WERI-Rb-1 (cell line): Measurements from ENCODE around the gene POU6F2.

Experiments
- DNase-seq: peaks from one replicate; pipeline ENCODE4 v3.0.0-alpha.2; 2020
- H3K27ac ChIP-seq: fragments of 250-450 bp; sonication (Bioruptor Pico); 2 replicates; pipeline ENCODE4 v1.5.1; 2020; ENCODE audit warnings: mild to moderate bottlenecking, moderate library complexity
- H3K27me3 ChIP-seq: fragments of 250-450 bp; sonication (Bioruptor Pico); 2 replicates; pipeline ENCODE4 v1.5.1; 2021; ENCODE audit warnings: mild to moderate bottlenecking, low read depth, moderate library complexity; ENCODE audit not compliant: insufficient read depth, severe bottlenecking
- H3K36me3 ChIP-seq: fragments of 250-450 bp; sonication (Bioruptor Pico); 2 replicates; pipeline ENCODE4 v1.5.1; 2020; ENCODE audit warnings: mild to moderate bottlenecking, moderate library complexity
- H3K4me3 ChIP-seq: 2 replicates; pipeline ENCODE4 v1.5.1; 2011; ENCODE audit warnings: low read depth, mild to moderate bottlenecking, control low read depth, low read length
- H3K9me3 ChIP-seq: fragments of 250-450 bp; sonication (Bioruptor Pico); 2 replicates; pipeline ENCODE4 v1.5.1; 2021; ENCODE audit warnings: mild to moderate bottlenecking, moderate library complexity; ENCODE audit not compliant: severe bottlenecking
- CTCF ChIP-seq: IDR thresholded peaks from 2 replicates; pipeline ENCODE4 v1.5.1; 2011; ENCODE audit warnings: low read depth, mild to moderate bottlenecking, control low read depth, inconsistent platforms, low read length

POU6F2 gene

GRCh38 chr7:39342763-39343162 lies 365.1 kb downstream of the POU6F2 start:
- Histone ChIP-seq H3K9me3 (no peaks in the 10 kb centered on the region), H3K27ac (no peak overlapping the region), H3K4me3 (no peak overlapping the region), H3K36me3 (no peaks in the 10 kb centered on the region), H3K27me3 (no peaks in the 10 kb centered on the region)
- no peak for TF ChIP-seq CTCF
- no peak for DNase-seq

- Histone ChIP-seq H3K36me3 (no peaks in the 10 kb centered on the region), H3K27me3 (no peaks in the 10 kb centered on the region)
Observed at GRCh38 chr7:39349452-39350123, 371.9 kb downstream of the POU6F2 start.

GRCh38 chr7:39353615-39354376 lies 376.1 kb downstream of the POU6F2 start:
- Histone ChIP-seq H3K27ac (peak overlapping the region; percentile 45), H3K9me3 (no peaks in the 10 kb centered on the region), H3K27me3 (no peaks in the 10 kb centered on the region), H3K4me3 (peak overlapping the region; percentile 24), H3K36me3 (no peaks in the 10 kb centered on the region)
- peak; percentile 82 for DNase-seq
- no peak for TF ChIP-seq CTCF

More at GRCh38 chr7:39349452-39350123, 371.9 kb downstream of the POU6F2 start:
- Histone ChIP-seq H3K4me3 (no peak overlapping the region), H3K27ac (no peak overlapping the region), H3K9me3 (no peaks in the 10 kb centered on the region)
- DNase-seq, result no peak
- TF ChIP-seq CTCF, result no peak

- no peak overlapping the region for H3K27ac ChIP-seq
- no peaks in the 10 kb centered on the region for H3K36me3 ChIP-seq
- TF ChIP-seq CTCF, result no peak
- H3K9me3 ChIP-seq, result no peaks in the 10 kb centered on the region
- DNase-seq, result no peak
- H3K27me3 ChIP-seq, result no peaks in the 10 kb centered on the region
- H3K4me3 ChIP-seq, result no peak overlapping the region
Observed at GRCh38 chr7:39355664-39356063, 378.0 kb downstream of the POU6F2 start.

GRCh38 chr7:39356172-39356925 lies 378.6 kb downstream of the POU6F2 start:
- H3K27ac ChIP-seq, result no peak overlapping the region
- H3K36me3 ChIP-seq, result no peaks in the 10 kb centered on the region
- H3K9me3 ChIP-seq, result no peaks in the 10 kb centered on the region
- DNase-seq, result no peak
- no peak overlapping the region for H3K4me3 ChIP-seq
- H3K27me3 ChIP-seq, result no peaks in the 10 kb centered on the region
- peak; percentile 21; the same call in 1 of the 2 replicates for TF ChIP-seq CTCF
